H9 (cell line): ENCODE results near the gene PEX14. TPM values are rescaled to one million over a fixed set of nuclear protein-coding genes. Genes with fewer than 3 reads are reported as not detected.

Experiments
- DNase-seq: peaks from one replicate; pipeline ENCODE4 v3.0.0-alpha.2; 2017
- H2AFZ ChIP-seq: one replicate; pipeline ENCODE4 v1.6.1; 2013; ENCODE audit warnings: mild to moderate bottlenecking, low read length, control low read depth, moderate library complexity
- H2AK5ac ChIP-seq: 2 replicates; pipeline ENCODE4 v1.6.1; 2013; ENCODE audit warnings: low read length, control low read depth, mixed read lengths; ENCODE audit not compliant: insufficient read length
- H2BK120ac ChIP-seq: one replicate; pipeline ENCODE4 v1.6.1; 2013; ENCODE audit warnings: low read depth, mild to moderate bottlenecking, low read length, control low read depth, inconsistent platforms; ENCODE audit not compliant: poor library complexity, severe bottlenecking
- H2BK12ac ChIP-seq: 2 replicates; pipeline ENCODE4 v1.6.1; 2013; ENCODE audit warnings: low read length, control low read depth, mixed read lengths, low read depth; ENCODE audit not compliant: insufficient read length
- H2BK15ac ChIP-seq: 2 replicates; pipeline ENCODE4 v1.6.1; 2013; ENCODE audit warnings: low read depth, low read length, control low read depth
- H2BK20ac ChIP-seq: one replicate; pipeline ENCODE4 v1.6.1; 2013; ENCODE audit warnings: low read depth, mild to moderate bottlenecking, low read length, control low read depth, inconsistent platforms; ENCODE audit not compliant: poor library complexity, severe bottlenecking
- H2BK5ac ChIP-seq: 2 replicates; pipeline ENCODE4 v1.6.1; 2013; ENCODE audit warnings: low read length, control low read depth, mixed read lengths; ENCODE audit not compliant: insufficient read length
- H3K14ac ChIP-seq: 2 replicates; pipeline ENCODE4 v1.6.1; 2013; ENCODE audit warnings: low read length, control low read depth; ENCODE audit not compliant: insufficient read depth
- H3K18ac ChIP-seq: 2 replicates; pipeline ENCODE4 v1.6.1; 2013; ENCODE audit warnings: low read depth, mild to moderate bottlenecking, mixed read lengths, low read length, control low read depth; ENCODE audit not compliant: insufficient read length
- H3K23ac ChIP-seq: 2 replicates; pipeline ENCODE4 v1.6.1; 2013; ENCODE audit warnings: low read length, control low read depth, mixed read lengths, low read depth; ENCODE audit not compliant: insufficient read length
- H3K23me2 ChIP-seq: 2 replicates; pipeline ENCODE4 v1.6.1; 2013; ENCODE audit warnings: low read depth, mild to moderate bottlenecking, mixed read lengths, low read length, control low read depth; ENCODE audit not compliant: insufficient read length, poor library complexity, severe bottlenecking
- H3K27ac ChIP-seq: 2 replicates; pipeline ENCODE4 v1.5.1; 2013; ENCODE audit warnings: low read length, control low read depth, mixed read lengths, low read depth; ENCODE audit not compliant: insufficient read length
- H3K27me3 ChIP-seq: 2 replicates; pipeline ENCODE4 v1.6.1; 2013; ENCODE audit warnings: low read length, control low read depth, inconsistent platforms; ENCODE audit not compliant: insufficient read depth
- H3K4ac ChIP-seq: 2 replicates; pipeline ENCODE4 v1.6.1; 2013; ENCODE audit warnings: low read depth, mild to moderate bottlenecking, control low read depth, inconsistent platforms, low read length, moderate library complexity
- H3K4me1 ChIP-seq: 2 replicates; pipeline ENCODE4 v1.6.1; 2013; ENCODE audit warnings: low read length, control low read depth, inconsistent platforms; ENCODE audit not compliant: insufficient read depth
- H3K4me2 ChIP-seq: 2 replicates; pipeline ENCODE4 v1.6.1; 2013; ENCODE audit warnings: low read length, control low read depth, mixed read lengths; ENCODE audit not compliant: insufficient read length, insufficient read depth
- H3K56ac ChIP-seq: 2 replicates; pipeline ENCODE4 v1.6.1; 2013; ENCODE audit warnings: low read depth, mild to moderate bottlenecking, mixed read lengths, low read length, control low read depth; ENCODE audit not compliant: insufficient read length
- H3K79me1 ChIP-seq: 2 replicates; pipeline ENCODE4 v1.6.1; 2013; ENCODE audit warnings: low read depth, mild to moderate bottlenecking, moderate library complexity, low read length, control low read depth, inconsistent platforms; ENCODE audit not compliant: insufficient read depth, poor library complexity, severe bottlenecking
- H3K79me2 ChIP-seq: 2 replicates; pipeline ENCODE4 v1.6.1; 2013; ENCODE audit warnings: low read length, control low read depth, inconsistent platforms; ENCODE audit not compliant: insufficient read depth
- H3K9ac ChIP-seq: 2 replicates; pipeline ENCODE4 v1.6.1; 2013; ENCODE audit warnings: low read length, control low read depth, mixed read lengths; ENCODE audit not compliant: insufficient read length; ENCODE audit errors: extremely low read depth
- H3K9me3 ChIP-seq: one replicate; pipeline ENCODE4 v1.6.1; 2013; ENCODE audit warnings: low read depth, low read length, inconsistent platforms; ENCODE audit not compliant: control insufficient read depth
- H3T11ph ChIP-seq: one replicate; pipeline ENCODE4 v1.6.1; 2013; ENCODE audit warnings: mild to moderate bottlenecking, low read length, control low read depth, inconsistent platforms
- H4K20me1 ChIP-seq: one replicate; pipeline ENCODE4 v1.6.1; 2013; ENCODE audit not compliant: control insufficient read depth, insufficient read length, insufficient read depth
- H4K5ac ChIP-seq: 2 replicates; pipeline ENCODE4 v1.6.1; 2013; ENCODE audit warnings: low read depth, mild to moderate bottlenecking, mixed read lengths, low read length, control low read depth; ENCODE audit not compliant: insufficient read length
- H4K8ac ChIP-seq: replicated peaks from 2 replicates; pipeline ENCODE4 v1.6.1; 2013; ENCODE audit warnings: low read length, control low read depth, mixed read lengths, low read depth; ENCODE audit not compliant: insufficient read length
- H4K91ac ChIP-seq: 2 replicates; pipeline ENCODE4 v1.6.1; 2013; ENCODE audit warnings: low read depth, mild to moderate bottlenecking, moderate library complexity, mixed read lengths, low read length, control low read depth; ENCODE audit not compliant: insufficient read length
- H3K27ac Mint-ChIP-seq, 3 experiments: 2 replicates in 2 of 3; 3 replicates in 1 of 3; pipeline ENCODE4 v1.8.0; 2020 to 2021; ENCODE audit warnings: mixed read lengths in 3 of 3, mild to moderate bottlenecking in 1 of 3, moderate library complexity in 1 of 3
- H3K27me3 Mint-ChIP-seq: 2 replicates; pipeline ENCODE4 v1.8.0; 2021; ENCODE audit warnings: low read depth, mild to moderate bottlenecking, moderate library complexity, mixed read lengths
- H3K36me3 Mint-ChIP-seq, 3 experiments: 2 replicates in 2 of 3; 3 replicates in 1 of 3; pipeline ENCODE4 v1.8.0; 2020 to 2021; ENCODE audit warnings: low read depth in 3 of 3, mixed read lengths in 3 of 3; ENCODE audit not compliant: insufficient read depth in 1 of 3
- H3K4me1 Mint-ChIP-seq, 2 experiments: 2 replicates each; pipeline ENCODE4 v1.8.0; 2020; ENCODE audit warnings: mixed read lengths in 2 of 2
- H3K4me3 Mint-ChIP-seq, 2 experiments: 2 replicates in 1 of 2; 3 replicates in 1 of 2; pipeline ENCODE4 v1.8.0; 2020 to 2021; ENCODE audit warnings: mild to moderate bottlenecking in 2 of 2, mixed read lengths in 2 of 2, moderate library complexity in 1 of 2
- H3K9me3 Mint-ChIP-seq, 2 experiments: 2 replicates in 1 of 2; 3 replicates in 1 of 2; pipeline ENCODE4 v1.8.0; 2020; ENCODE audit warnings: mild to moderate bottlenecking in 2 of 2, mixed read lengths in 2 of 2, moderate library complexity in 1 of 2
- WGBS: extraction: QIAGEN DNeasy Blood & Tissue Kit; methylation state at CpG from one replicate; pipeline ENCODE4 v1.1.7; 2013; ENCODE audit warnings: missing lambda C conversion rate, low lambda C conversion rate, mixed read lengths; ENCODE audit not compliant: insufficient read length; ENCODE audit errors: extremely low coverage; 5-methylcytosine and 5-hydroxymethylcytosine counted together
- total RNA-seq: library from RNA; stranded (reverse); gene quantifications from 2 replicates; pipeline ENCODE4 v1.2.1, GENCODE V29; 2021
- TF ChIP-seq, protein P1 (sequence below): fragments of 200-600 bp; sonication (generic); conservative IDR thresholded peaks from 3 replicates; pipeline ENCODE4 v1.8.0; 2021; ENCODE audit warnings: antibody characterized with exemption, mild to moderate bottlenecking

The PEX14 gene
- total RNA-seq, 1 experiment from 2014 or later: 23.9 TPM

DNA sequence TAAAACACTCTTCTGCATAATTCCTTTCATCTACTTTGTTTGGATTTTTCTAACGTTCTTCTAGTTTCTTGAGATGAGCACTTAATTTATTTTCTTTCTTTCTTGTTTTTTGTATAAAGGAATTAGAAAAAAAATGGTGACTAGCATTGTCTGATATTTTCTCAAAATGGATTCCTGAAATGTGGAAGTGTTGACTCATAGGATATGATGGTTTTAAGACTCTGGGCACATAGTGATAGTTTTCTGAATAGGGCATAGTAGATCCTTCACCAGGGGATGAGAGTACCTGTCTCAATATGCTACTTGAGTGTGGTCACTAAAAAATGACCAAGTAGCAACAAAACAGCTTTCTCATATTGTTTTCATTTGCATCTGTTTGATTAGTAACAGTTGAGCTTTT lies 100.9 kb downstream of the PEX14 start:
- Mint-ChIP-seq H3K9me3 (no peaks in the 10 kb centered on the region), H3K27ac (no peak overlapping the region), H3K27me3 (no peaks in the 10 kb centered on the region), H3K4me1 (peaks cover 21 to 23% of the 10 kb centered on the region in 2 experiments), H3K36me3 (no peaks in the 10 kb centered on the region), H3K4me3 (no peak overlapping the region)
- H3K4ac ChIP-seq: no peak overlapping the region
- no peaks in the 10 kb centered on the region for H3K79me2 ChIP-seq
- H2AK5ac ChIP-seq: no peak overlapping the region
- no peak overlapping the region for H3K4me2 ChIP-seq
- no peak overlapping the region for H4K5ac ChIP-seq
- no peaks in the 10 kb centered on the region for H3K79me1 ChIP-seq
- H2BK12ac ChIP-seq: no peak overlapping the region
- no peak overlapping the region for H3K14ac ChIP-seq
- DNase-seq: no peak
- H3K9ac ChIP-seq: no peak overlapping the region
- H3K56ac ChIP-seq: no peak overlapping the region
- no peak overlapping the region for H3K27ac ChIP-seq
- H3K18ac ChIP-seq: no peak overlapping the region
- no peak overlapping the region for H2BK5ac ChIP-seq
- H2BK15ac ChIP-seq: no peak overlapping the region
- H4K8ac ChIP-seq: no peak overlapping the region
- no peaks in the 10 kb centered on the region for H3K27me3 ChIP-seq
- no peak overlapping the region for H2AFZ ChIP-seq
- no peak overlapping the region for H2BK120ac ChIP-seq
- no peak overlapping the region for H2BK20ac ChIP-seq
- no peak overlapping the region for H3K23ac ChIP-seq
- TF ChIP-seq, protein P1, sequence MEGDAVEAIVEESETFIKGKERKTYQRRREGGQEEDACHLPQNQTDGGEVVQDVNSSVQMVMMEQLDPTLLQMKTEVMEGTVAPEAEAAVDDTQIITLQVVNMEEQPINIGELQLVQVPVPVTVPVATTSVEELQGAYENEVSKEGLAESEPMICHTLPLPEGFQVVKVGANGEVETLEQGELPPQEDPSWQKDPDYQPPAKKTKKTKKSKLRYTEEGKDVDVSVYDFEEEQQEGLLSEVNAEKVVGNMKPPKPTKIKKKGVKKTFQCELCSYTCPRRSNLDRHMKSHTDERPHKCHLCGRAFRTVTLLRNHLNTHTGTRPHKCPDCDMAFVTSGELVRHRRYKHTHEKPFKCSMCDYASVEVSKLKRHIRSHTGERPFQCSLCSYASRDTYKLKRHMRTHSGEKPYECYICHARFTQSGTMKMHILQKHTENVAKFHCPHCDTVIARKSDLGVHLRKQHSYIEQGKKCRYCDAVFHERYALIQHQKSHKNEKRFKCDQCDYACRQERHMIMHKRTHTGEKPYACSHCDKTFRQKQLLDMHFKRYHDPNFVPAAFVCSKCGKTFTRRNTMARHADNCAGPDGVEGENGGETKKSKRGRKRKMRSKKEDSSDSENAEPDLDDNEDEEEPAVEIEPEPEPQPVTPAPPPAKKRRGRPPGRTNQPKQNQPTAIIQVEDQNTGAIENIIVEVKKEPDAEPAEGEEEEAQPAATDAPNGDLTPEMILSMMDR: no peak
- no peaks in the 10 kb centered on the region for H3K23me2 ChIP-seq
- no peaks in the 10 kb centered on the region for H3K9me3 ChIP-seq
- H3T11ph ChIP-seq: no peak overlapping the region
- no peak overlapping the region for H4K91ac ChIP-seq
- no peaks in the 10 kb centered on the region; the same call in 1 of the 2 replicates for H3K4me1 ChIP-seq
- H4K20me1 ChIP-seq: no peaks in the 10 kb centered on the region
- no CpG with 5 or more reads among the region's 1 CpG for WGBS
